ENCODE data around the gene ODC1.
"Not testable (repeated sequence)": the region's sequence is repeated elsewhere in the genome, so short reads cannot be mapped to it uniquely, and the experiment has no call there.

ODC1 gene

DNA sequence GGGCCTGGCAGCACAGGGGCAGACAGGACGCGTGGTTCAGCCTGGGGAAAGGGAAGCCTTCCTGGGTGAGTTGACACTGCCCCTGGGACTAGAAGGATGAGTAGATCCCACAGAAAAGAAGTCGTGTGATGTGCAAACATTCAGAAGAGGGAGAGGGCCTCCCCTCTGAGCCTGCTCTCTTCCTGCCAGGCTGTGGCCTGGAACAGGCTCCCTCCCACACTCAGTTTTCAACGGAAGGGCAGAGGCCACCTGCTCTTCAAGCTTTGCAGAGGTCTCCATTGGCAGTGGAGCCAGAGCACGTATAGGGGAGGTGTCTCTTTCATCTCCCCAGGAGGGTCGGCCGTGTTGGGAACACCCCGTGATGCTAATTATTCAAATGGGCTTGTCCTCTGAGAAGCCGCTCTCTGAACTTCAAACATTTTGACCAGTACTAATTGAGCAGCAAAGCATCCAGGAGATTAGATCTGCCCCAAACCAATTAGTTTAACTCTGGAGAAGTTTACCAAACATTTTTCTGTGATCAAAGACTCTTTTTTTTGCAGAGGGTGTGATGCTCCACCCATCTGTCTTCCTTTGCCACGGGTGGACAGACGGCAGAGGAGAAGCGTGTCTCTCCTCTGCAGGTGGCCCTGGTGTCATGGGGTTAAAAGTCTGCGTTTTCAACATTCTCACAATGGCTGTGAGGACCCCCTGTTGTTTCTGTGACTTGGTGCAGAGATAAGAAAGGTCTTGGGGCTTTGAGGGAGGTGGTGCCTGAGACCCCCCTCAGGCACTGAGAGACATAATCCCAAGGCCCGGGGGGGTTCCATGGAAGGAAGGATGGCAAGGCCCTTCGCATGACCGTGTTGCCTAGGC, 29.5 kb upstream of the ODC1 start:
- no peak for DNase-seq

DNA sequence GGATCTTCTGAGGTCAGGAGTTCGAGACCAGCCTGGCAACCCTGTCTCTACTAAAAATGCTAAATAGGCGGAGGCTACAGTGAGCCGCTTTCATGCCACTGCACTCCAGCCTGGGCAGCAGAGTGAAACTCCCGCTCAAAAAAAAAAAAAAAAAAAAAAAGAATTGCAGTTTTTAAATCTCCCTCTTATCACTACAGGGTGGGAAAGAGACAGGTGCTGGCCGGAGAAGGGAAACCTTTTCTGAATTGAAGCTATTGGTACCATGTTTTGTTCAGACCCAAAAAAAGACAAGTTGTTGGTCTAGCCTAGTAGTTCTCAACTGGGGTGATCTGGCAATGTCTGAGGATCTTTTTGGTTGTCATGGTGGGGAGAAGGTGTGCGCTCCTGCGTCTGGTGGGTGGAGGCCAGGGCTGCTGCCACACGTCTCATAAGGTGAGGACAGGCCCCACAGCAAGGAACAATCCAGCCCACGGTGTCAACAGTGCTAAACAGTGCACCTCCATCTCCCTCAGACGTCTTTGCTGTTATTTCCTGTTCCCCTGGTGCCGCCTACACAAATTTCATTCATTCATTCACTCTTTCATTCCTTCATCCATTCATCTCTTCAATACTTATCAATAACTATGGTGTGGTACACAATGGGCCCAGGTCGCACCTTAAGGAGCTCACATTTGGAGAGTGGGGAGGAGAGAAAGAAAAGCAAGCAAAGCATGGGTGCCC, 28.8 kb upstream of the ODC1 start:
- DNase-seq: no peak

DNA sequence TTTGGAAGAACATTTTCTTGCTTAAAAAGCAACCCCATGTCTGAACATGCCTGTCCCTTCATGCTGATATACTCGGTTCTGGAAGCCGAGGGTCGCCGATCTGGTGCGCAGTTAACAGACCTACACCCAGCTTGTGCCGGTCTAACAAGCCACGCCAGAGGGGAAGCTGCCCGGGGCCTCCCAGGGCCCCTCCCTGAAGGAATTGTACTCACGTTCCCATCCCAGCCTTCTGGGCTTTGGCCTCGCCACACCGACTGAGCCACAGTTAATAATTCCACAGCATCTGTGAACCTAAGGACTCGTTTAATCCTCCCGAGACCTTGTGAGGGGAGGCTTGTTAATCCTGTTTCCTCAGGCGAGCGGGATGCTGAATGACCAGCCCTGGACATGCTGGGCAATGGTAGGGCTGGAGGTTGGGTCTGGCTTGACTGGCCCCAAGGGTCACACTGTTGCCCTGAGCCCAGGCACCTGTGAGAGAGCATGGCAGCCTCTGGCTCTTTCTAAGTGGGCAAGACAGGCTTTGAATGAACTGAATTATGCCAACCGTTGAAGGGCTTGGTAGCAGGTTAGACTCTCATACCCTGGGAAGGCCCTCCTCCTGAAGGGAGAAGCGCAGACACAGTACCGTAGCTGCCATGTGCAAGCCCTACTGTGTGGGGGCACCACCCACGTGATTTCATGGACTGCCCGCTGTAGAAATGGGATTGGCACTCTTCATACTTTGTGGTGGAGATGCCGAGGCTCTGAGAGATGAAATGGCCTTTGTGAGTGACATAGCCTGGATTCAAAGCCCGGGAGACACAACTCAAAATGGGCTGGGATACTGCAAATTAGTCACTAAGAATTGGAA, 27.9 kb upstream of the ODC1 start:
- no peak for DNase-seq

DNA sequence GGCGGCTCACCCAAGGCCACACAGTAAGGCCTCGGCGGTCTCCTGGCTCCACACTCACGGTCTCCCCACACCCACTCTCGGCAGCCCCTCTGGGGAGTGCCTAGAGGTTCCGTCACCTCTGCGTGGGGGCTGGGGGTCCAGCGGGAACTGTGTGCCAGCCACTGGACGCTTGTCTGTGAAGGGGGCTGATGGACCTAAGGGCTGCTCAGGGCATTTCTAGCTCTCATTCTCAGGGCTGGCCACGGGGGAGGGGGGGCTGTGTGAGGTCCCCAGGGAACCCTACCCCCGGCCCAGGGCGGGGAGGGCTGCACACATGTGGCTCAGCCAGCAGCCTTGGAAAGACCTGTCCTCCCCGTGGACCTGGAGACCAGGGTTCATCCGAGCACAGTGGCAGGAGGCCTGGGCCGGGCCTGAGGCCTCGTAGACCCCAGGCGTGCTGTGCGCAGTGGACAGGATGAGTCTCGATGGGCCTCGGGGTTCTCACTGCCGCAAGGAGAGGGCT, 27.1 kb upstream of the ODC1 start:
- no peak for DNase-seq

DNA sequence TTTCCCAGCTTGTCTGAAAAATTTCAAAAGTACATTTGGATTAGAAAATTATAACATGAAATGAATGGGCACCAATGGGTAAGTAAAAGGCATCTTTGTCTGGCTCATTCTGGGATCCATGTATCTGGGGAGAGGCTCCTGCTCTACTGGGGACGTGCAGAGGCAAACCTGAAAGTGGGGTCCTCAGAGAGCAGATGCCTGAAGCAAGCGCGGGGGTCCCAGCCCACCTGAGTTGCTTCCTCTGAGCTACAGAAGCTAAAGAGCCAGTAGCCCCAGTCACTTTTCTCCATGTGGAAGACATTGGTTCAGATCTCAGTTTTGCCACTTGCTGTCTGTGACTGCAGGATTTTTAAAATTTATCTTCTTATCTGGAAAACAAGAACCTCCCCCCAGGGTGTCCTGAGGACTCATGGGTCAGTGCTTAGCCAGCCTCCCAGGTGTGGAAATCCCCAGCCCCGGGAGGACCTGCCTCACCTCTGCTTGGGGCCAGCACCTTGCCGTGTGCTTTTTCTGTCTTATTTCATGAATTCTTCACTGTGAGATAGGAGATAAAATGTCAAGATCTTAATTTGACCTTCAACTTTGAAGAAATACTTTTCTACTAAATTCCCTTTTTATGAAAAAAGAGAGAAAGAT, 25.1 kb upstream of the ODC1 start:
- no peak for DNase-seq

DNA sequence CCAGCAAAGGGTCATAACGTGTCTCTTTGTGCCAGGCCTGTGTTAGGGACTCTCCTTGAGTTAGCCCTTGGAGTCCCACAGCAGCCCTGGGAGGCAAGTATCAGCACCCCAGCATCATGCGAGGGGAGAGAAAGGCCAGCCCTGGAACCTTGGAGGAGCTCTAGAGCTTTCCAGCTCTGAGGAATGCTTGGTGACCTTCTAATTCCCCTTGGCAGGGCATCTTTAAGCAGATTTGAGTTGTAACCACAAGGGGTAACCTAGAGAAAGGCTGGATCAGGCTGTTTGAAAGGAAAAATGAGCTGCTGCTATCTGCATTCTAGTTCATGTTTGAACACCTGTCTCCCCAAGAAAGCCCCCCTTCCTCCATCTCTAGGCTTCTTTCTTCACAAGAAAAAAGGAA, 23.8 kb upstream of the ODC1 start:
- no peak for DNase-seq

DNA sequence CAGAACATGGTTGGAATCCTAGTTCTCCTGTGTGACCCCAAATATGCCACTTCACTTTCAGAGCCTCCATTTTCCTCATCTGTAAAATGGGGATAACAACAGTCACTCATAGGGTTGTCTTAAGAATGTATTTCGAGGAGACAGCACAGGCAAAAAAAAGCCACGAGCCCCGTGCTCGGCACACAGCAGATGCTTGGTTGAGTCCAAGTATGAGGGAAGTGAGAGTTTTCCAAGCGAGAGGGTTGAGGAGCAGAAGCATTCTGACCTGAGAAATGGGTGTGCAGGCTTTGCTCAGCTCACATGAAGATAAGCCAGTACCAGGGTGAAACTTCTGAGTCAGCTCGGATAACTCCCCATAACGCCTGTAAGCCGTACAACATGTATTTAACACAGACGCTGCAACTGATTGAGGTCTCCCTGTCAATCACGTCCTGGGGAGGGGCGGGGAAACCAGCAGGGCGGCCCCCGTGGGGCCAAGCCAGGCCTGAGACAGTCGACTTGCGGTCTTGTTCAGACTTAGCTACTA, 23.0 kb upstream of the ODC1 start:
- no peak for DNase-seq

DNA sequence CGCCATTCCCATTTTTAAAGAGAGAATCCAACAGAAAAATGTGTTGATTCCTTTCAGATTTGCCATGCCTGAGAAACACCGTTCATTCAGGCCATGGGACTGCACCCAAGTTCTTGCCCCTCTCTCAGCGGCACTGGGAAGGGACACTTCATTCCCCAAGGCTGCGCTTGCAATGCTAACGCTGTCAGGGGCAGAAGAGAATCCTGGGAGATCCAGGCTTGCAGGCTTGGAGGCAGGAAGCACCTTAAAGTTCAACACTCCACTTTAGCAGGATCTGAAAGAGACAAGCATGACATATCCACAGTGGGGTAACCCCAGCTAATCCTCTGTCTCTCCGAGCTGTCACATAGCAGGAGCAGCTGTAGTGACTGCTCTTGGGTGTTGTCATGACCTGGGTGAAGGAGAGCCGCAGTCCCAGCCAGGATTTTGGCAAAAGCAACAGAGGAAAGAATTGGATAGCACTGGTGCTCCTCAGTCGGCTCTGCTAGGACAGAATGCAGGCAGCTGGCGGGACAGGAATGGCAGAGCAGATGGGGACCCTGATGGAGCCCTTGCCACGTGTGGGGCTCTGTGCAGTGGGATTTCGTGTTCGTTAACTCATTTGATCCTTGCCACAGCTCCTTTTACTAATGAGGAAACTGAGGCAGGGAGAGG, 22.0 kb upstream of the ODC1 start:
- DNase-seq: no peak

DNA sequence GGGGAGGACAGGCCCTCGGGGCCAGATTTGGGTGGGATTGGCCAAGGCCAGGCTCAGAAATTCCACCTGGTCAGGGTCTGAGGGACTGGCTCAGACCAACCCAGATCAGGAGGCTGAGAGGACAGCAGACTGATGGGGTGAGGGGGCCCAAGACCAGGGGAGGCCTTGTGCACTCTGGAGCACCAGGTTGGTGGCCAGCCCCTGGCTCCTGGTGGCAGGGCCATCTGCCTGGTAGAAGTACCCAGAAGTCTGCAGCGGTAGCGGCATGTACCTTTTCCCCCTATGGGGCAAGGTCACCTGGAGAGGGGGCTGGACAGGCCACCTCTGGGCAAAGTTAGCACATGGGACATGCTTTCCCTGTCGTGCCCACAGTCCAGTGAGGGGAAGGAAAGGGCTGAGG, 21.2 kb upstream of the ODC1 start:
- DNase-seq: no peak

DNA sequence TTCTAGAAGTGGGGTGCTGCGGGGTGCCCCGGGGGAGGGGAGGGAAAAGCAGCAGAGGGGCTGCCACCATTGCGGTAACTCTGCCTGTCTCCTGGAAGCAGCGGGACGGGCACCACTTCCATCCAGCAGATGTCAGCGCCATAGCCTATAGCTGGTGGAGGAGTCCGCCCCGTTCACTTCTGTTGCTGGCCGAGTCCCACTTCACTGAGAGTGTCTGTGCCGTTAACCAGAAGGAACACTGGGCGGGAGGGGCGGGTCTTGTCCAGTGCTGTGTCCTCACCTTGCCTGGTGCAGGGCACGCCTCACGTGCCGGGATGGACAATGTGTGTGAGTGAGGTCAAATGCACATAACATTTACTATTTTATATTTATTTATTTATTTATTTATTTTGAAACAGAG, 19.3 kb upstream of the ODC1 start:
- no peak for DNase-seq

DNA sequence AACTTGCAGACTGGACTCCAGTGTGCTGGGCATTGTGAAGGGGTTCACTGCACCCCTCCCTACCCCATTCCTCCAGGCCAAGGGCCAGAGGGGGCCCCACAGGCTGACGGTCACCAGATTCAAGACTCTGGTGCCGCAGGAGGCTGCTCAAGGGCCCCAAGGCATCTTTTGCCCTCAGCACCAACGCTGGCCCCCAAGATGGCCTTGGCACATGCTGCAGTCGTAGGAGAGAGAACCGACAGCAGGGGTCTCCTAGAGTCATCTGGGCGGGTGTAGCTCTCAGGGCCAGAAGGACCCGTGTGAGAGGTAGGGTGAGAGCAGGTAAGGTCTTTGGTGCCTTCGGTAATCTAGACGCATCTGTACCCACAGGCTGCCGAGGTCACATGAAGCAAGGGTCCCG, 18.7 kb upstream of the ODC1 start:
- no peak for DNase-seq

DNA sequence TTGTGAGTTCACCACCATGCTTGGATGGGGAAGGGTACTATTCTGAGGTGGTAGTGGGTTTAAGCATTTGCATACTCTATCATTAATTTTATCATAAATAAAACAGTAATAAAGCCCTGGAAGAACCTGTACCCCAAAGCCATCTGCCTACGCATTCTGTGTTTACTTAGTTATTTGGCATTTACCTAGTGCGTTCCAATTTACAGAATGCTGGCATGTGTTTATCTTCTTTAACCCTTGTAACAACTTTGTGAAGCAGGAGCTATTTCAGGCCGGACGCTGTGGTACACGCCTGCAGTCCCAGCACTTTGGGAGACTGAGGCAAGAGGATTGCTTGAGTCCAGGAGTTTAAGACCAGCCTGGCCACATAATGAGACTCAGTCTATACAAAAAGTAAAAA, 17.8 kb upstream of the ODC1 start:
- no peak for DNase-seq

DNA sequence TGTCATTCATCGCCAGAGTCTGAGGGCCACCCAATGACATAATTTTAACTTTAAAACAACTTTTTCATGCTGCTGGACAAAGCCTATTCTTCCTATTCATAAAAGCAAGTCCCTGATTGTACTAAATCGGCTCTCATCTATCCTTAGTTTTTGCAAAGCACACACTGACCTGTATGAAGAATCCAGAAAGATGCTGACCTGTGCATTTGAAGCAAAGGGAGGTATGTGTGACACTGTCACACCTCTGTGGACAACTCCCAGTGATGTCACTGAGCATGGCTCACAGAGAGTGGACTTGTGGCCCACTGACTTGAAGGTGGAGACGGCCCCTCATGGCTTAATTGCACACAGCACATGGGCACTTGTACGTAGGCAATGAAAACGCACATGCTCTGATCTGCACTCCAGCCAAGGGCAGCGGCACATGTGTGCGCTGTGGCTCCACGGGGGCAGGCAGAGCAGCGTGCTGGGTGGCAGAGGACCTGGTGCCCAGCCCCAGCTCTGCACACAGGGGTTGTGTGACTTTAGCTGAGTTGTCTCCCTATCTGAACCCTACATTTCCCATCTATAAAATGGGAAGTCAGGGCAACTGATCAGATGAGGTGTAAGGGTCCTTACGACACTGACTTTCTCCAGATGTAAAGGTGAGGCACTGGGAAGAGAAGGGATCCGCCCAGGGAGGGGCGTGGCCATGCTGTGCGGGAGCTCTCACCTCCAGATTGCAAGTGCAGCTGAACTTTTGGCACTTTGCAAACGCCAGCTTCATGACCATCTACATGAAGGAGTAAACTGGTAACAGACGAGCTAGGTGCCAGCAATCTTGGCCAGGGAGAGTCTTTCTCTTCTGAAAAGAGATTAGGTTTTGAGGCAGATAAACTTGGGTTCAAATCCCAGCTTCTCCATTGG, 14.3 kb upstream of the ODC1 start:
- DNase-seq: no peak

DNA sequence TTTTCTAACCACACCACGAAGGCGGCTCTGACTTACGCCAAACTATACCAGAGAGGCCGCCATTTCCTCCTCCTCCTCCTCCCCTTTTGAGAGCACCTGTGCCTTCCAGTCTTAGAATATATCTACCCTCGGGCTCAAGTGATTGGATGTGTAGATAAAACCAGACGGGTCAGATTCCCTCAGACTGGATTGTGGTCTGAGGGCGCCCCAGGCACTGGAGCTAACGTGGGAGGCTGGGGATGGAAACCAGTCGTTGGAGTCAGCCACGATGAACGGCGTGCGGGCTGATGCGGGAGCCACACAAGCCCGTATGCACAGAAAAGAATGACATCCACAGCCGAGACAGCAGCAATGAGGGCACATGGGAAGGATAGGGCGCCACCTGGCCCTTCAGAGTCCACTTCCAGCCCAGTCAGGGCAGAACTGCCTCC, 12.3 kb upstream of the ODC1 start:
- no peak for DNase-seq

DNA sequence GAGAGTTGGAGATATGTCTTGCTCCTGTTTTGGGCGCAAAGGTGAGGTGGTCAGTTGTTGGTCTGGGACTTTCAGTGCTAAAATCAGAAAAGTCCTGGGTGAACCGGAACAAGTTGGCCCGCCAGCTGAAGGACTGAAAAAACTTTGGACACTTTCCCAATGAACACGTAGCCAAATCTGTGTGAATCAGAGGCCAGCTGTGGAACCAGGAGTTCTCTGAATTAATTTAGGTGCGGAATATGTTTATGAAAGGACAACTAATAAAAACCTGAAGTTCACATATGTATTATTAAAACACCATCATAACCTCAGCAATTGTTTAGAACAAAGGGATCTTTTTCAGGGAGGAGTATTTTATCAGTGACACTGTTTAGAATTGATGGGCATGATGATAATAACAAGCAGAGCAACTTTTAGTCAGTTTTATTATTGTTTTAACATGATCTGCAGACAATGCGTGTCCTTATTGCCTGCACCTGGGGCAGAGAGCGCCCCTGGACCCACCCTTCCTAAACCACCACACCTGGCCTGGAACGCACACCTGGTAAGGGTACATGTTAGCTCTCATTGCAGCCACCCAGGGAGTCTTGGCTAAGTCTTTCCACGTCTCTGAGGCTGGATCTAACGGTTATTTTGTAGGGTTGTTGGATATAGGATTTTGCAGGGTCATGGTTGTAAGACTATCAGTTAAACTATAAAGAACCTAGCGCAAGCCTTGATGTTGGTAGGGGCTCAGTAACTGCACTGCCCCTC, 9.9 kb upstream of the ODC1 start:
- no peak for DNase-seq

DNA sequence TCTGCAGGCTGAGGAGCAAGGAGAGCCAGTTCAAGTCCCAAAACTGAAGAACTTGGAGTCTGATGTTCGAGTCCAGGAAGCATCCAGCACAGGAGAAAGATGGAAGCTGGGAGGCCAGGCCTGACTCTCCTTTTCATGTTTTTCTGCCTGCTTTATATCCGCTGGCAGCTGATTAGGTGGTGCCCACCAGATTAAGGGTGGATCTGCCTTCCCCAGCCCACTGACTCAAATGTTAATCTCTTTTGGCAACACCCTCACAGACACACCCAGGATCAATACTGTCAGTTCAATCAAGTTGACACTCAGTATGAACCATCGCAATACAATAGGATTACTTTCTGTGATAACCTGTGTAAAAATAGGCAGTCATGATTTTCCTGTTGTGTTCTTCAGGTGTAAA, 9.1 kb upstream of the ODC1 start:
- not testable (repeated sequence) for DNase-seq

DNA sequence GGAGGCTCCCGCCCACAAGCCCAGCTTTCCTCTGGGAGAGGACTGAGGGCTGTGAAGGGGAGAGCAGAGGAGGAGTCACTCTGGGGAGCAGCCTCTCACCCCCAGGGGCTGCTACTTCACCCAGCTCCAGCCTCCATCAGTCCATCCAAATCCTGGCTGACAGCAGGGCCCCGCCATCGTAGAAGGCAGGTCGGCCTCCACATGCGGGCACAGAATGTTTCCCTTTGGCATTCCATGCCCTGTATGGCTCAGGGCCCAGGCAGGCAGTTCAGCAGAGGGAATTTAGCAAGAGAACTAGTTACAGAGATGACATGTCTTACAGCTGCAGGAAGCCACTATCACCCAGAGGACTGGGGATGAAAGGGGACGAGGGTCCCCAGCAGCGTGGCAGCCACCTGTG, 6.4 kb upstream of the ODC1 start:
- no peak for DNase-seq

DNA sequence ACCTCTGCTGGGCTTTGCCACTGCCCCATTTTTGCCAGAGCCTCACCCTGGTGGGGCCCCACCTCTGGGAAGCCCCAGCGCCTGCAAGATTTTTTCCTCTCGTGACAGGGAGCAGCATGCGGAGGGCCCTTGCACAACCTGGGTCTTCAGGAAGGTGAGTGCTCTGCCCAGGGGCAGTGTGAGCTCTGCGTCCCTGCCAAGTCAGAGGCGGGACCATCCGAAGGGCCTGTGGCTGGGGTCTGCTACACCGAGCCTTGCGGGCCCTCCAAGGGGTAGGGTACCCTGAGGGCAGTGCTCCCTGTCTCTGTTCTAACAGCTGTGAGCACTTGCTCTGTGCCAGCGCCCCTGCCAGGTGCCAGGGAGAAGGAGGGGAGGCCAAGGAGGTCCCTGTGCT, 5.8 kb upstream of the ODC1 start:
- no peak for DNase-seq

DNA sequence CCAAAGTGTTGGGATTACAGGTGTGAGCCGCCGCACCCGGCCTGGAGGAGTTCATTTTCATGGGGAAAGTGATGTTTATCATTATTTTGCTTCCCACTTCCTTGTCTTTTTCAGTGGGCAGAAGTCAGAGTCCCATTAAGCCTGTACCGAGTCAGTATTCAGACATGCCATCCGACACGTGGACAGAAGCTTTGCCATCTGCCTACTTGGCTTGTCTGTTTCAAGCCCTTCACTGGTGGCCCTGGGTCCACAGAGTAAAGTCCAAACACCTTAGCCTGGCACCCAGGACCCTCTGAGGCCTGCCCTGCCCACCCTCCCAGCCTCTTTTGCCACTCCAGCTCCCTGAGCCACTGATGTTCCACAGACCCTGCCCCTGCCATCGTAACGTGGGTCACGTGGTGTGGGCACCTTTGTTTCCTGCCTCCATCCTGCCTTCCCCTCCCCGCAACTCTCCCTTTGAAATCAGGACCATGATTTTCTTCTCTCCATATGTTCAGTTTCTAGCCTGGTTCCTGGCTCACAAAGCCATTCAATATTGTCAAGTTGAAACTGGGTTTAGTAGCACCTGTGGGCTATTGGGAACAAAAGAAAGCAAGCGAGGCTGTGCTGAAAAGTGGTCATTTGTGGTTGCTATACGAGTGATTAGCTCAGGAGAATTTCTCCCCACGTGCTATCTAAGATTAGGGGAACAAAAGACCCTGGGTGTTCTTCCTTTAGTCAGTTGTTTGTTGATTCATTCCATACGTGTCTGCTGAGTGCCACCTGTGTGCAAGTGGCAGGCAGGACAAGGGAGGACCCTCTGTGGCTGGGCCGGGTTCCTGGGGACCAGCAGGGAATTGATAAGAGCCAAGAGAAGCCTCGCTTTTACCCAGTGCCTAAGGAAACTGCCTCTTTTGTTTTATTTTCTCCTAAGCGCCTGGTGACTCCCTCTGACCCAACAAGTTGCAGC, 5.1 kb upstream of the ODC1 start:
- DNase-seq: no peak

All from NCI-H1092 (cell line).